ENCODE measurements around the gene GRAMD1A.
A peak's percentile ranks its signal among the peaks of the same experiment; 100 is the strongest.
"Not testable (repeated sequence)": the region's sequence is repeated elsewhere in the genome, so short reads cannot be mapped to it uniquely, and the experiment has no call there.

Gene GRAMD1A

GRCh38 chr19:34979819-34980640 lies 20.1 kb upstream of the GRAMD1A start:
- DNase-seq (ENCODE audit: low spot score): no peak

- no peak for DNase-seq (ENCODE audit: low spot score)
Observed at GRCh38 chr19:34982275-34982674, 17.8 kb upstream of the GRAMD1A start.

- no peak for DNase-seq (ENCODE audit: low spot score)
Observed at GRCh38 chr19:34983786-34984185, 16.3 kb upstream of the GRAMD1A start.

- DNase-seq (ENCODE audit: low spot score): no peak
Observed at GRCh38 chr19:34984287-34984686, 15.8 kb upstream of the GRAMD1A start.

GRCh38 chr19:34985249-34986022 lies 14.7 kb upstream of the GRAMD1A start:
- DNase-seq (ENCODE audit: low spot score): no peak

- DNase-seq (ENCODE audit: low spot score): no peak
Observed at GRCh38 chr19:34988119-34988518, 12.0 kb upstream of the GRAMD1A start.

GRCh38 chr19:34989298-34989697 lies 10.8 kb upstream of the GRAMD1A start:
- DNase-seq (ENCODE audit: low spot score): no peak

- DNase-seq (ENCODE audit: low spot score): no peak
Observed at GRCh38 chr19:34990578-34991192, 9.4 kb upstream of the GRAMD1A start.

- DNase-seq (ENCODE audit: low spot score): no peak
Observed at GRCh38 chr19:34991542-34992333, 8.4 kb upstream of the GRAMD1A start.

GRCh38 chr19:34992582-34992981 lies 7.5 kb upstream of the GRAMD1A start:
- DNase-seq (ENCODE audit: low spot score): not testable (repeated sequence)

GRCh38 chr19:34994286-34994642 lies 5.9 kb upstream of the GRAMD1A start:
- DNase-seq (ENCODE audit: low spot score): no peak

- no peak for DNase-seq (ENCODE audit: low spot score)
Observed at GRCh38 chr19:34994643-34995541, 5.2 kb upstream of the GRAMD1A start.

GRCh38 chr19:34995551-34995950 lies 4.6 kb upstream of the GRAMD1A start:
- no peak for DNase-seq (ENCODE audit: low spot score)

GRCh38 chr19:34997071-34997617 lies 3.0 kb upstream of the GRAMD1A start:
- DNase-seq (ENCODE audit: low spot score): no peak

GRCh38 chr19:34998224-34998623 lies 1.9 kb upstream of the GRAMD1A start:
- DNase-seq (ENCODE audit: low spot score): not testable (repeated sequence)

GRCh38 chr19:34998777-34999497 lies 1.2 kb upstream of the GRAMD1A start:
- no peak for DNase-seq (ENCODE audit: low spot score)

- DNase-seq (ENCODE audit: low spot score): no peak
Observed at GRCh38 chr19:35000338-35000646, 169 bp downstream of the GRAMD1A start.

- DNase-seq (ENCODE audit: low spot score): peak; percentile 68
Observed at GRCh38 chr19:35000647-35001501, 751 bp downstream of the GRAMD1A start.

GRCh38 chr19:35002037-35002535 lies 2.0 kb downstream of the GRAMD1A start:
- peak; percentile 3 for DNase-seq (ENCODE audit: low spot score)

All from AG08396 (cell line).